ENCODE measurements around the gene DUSP10. TPM values are rescaled to one million over a fixed set of nuclear protein-coding genes. Genes with fewer than 3 reads are reported as not detected.

DUSP10 gene
- total RNA-seq, 1 experiment from 2014 or later = 50.7 TPM

GRCh38 chr1:221696027-221696426 is 45.9 kb downstream of the DUSP10 start:
- no peak for DNase-seq (ENCODE audit: low read depth)

GRCh38 chr1:221695301-221695700 is 46.6 kb downstream of the DUSP10 start:
- no peak for DNase-seq (ENCODE audit: low read depth)

- DNase-seq (ENCODE audit: low read depth) = no peak
Observed at GRCh38 chr1:221694109-221694508, 47.8 kb downstream of the DUSP10 start.

- no peak for DNase-seq (ENCODE audit: low read depth)
Observed at GRCh38 chr1:221693087-221693486, 48.8 kb downstream of the DUSP10 start.

- no peak for DNase-seq (ENCODE audit: low read depth)
Observed at GRCh38 chr1:221692643-221693042, 49.2 kb downstream of the DUSP10 start.

GRCh38 chr1:221691261-221691660 is 50.6 kb downstream of the DUSP10 start:
- DNase-seq (ENCODE audit: low read depth) = no peak

- no peak for DNase-seq (ENCODE audit: low read depth)
Observed at GRCh38 chr1:221690858-221691257, 51.0 kb downstream of the DUSP10 start.

GRCh38 chr1:221689138-221689537 is 52.8 kb downstream of the DUSP10 start:
- DNase-seq (ENCODE audit: low read depth) = no peak

- DNase-seq (ENCODE audit: low read depth) = no peak
Observed at GRCh38 chr1:221688488-221688843, 53.4 kb downstream of the DUSP10 start.

- DNase-seq (ENCODE audit: low read depth) = no peak
Observed at GRCh38 chr1:221687836-221688487, 53.9 kb downstream of the DUSP10 start.

- no peak for DNase-seq (ENCODE audit: low read depth)
Observed at GRCh38 chr1:221683681-221684080, 58.2 kb downstream of the DUSP10 start.

- DNase-seq (ENCODE audit: low read depth) = no peak
Observed at GRCh38 chr1:221680085-221680484, 61.8 kb downstream of the DUSP10 start.

- DNase-seq (ENCODE audit: low read depth) = no peak
Observed at GRCh38 chr1:221678014-221678413, 63.9 kb downstream of the DUSP10 start.

- DNase-seq (ENCODE audit: low read depth) = no peak
Observed at GRCh38 chr1:221675880-221676800, 65.7 kb downstream of the DUSP10 start.

GRCh38 chr1:221672965-221673364 is 68.9 kb downstream of the DUSP10 start:
- no peak for DNase-seq (ENCODE audit: low read depth)

- peak; percentile 92 for DNase-seq (ENCODE audit: low read depth)
Observed at GRCh38 chr1:221672239-221672645, 69.6 kb downstream of the DUSP10 start.

- peak; percentile 93 for DNase-seq (ENCODE audit: low read depth)
Observed at GRCh38 chr1:221670081-221670480, 71.8 kb downstream of the DUSP10 start.

- DNase-seq (ENCODE audit: low read depth) = peak; percentile 76
Observed at GRCh38 chr1:221669441-221669840, 72.4 kb downstream of the DUSP10 start.

GRCh38 chr1:221667504-221667903 is 74.4 kb downstream of the DUSP10 start:
- peak; percentile 72 for DNase-seq (ENCODE audit: low read depth)

GRCh38 chr1:221664253-221664652 is 77.6 kb downstream of the DUSP10 start:
- no peak for DNase-seq (ENCODE audit: low read depth)

- DNase-seq (ENCODE audit: low read depth) = peak; percentile 54
Observed at GRCh38 chr1:221663321-221663720, 78.6 kb downstream of the DUSP10 start.

GRCh38 chr1:221655766-221656305 is 86.1 kb downstream of the DUSP10 start:
- no peak for DNase-seq (ENCODE audit: low read depth)

All from LHCN-M2 (cell line).